ENCODE measurements around the gene ZNF177. TPM values are rescaled to one million over a fixed set of nuclear protein-coding genes. Genes with fewer than 3 reads are reported as not detected.

ZNF177 gene
- total and polyA plus RNA-seq, 2 donors (not counting 3 experiments of a cell fraction or from before 2014, with no cell fraction given), result 0.42 to 0.86 TPM

DNA sequence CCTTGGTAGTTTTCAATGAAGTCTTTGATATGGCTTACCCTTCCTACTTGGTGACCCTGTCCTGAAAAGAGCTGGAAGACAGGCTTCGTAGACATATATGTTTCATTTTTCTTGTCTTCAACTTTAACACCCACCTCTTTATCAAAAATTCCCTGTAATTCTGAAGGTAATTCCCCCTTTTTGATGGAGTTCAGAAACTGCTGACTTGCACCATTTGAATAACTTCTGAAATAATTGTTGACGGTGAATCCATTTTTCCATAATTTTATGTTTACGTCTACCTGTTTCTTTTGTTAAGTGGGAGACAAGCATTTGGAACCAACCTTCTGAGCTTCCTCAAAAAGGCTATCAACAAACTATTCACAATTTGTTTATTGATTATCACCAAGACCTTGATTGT is 14.6 kb upstream of the ZNF177 start:
- Histone ChIP-seq H3K9me1 (replicated peaks; ENCODE audit: control insufficient read depth, extremely low read depth, insufficient read depth, low read length) (no peaks in the 10 kb centered on the region), H3K79me2 (ENCODE audit: control insufficient read depth, insufficient read depth, low read length) (no peaks in the 10 kb centered on the region), H3K9ac (replicated peaks; ENCODE audit: extremely low read depth, insufficient read depth, low read length) (no peak overlapping the region), H3K4me3 (replicated peaks in 1 of 3; ENCODE audit: insufficient read depth in 1 of 3, low read depth in 1 of 3, low read length in 3 of 3) (no peak overlapping the region), H3K27ac (ENCODE audit: insufficient read depth, low read depth, low read length) (no peak overlapping the region), H3K4me1 (ENCODE audit: control insufficient read depth, extremely low read depth, insufficient read depth, low read length) (no peaks in the 10 kb centered on the region), H3K27me3 (ENCODE audit: control insufficient read depth in 2 of 2, insufficient read depth in 2 of 2, low read length in 2 of 2) (no peaks in the 10 kb centered on the region), H2AFZ (ENCODE audit: low read depth, low read length) (no peak overlapping the region), H3K9me3 (replicated peaks; ENCODE audit: control insufficient read depth, insufficient read depth, low read length) (peaks cover 14% of the 10 kb centered on the region), H3K4me2 (ENCODE audit: insufficient read depth, low read length) (no peak overlapping the region), H3K36me3 (ENCODE audit: control insufficient read depth in 2 of 2, extremely low read depth in 1 of 2, insufficient read depth in 2 of 2, low read length in 2 of 2) (no peaks in the 10 kb centered on the region), H4K20me1 (replicated peaks; ENCODE audit: control insufficient read depth, extremely low read depth, insufficient read depth, low read length) (no peaks in the 10 kb centered on the region)
- FAIRE-seq, result no peak
- ChIA-PET CTCF (no interaction called here), POLR2A (no interaction called here)
- DNase-seq (ENCODE audit: low read depth, low spot score), result no peak
- no peak for TF ChIP-seq EZH2 (IDR thresholded peaks at IDR 0.05; ENCODE audit: borderline replicate concordance, low read depth, low read length, severe bottlenecking)
- TF ChIP-seq, protein P1, sequence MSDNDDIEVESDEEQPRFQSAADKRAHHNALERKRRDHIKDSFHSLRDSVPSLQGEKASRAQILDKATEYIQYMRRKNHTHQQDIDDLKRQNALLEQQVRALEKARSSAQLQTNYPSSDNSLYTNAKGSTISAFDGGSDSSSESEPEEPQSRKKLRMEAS (IDR thresholded peaks at IDR 0.05; ENCODE audit: insufficient read depth, insufficient read length), result no peak
- TF ChIP-seq MYC (IDR thresholded peaks at IDR 0.05; ENCODE audit: low read depth, low read length), result no peak
- no peak for TF ChIP-seq POLR2A (IDR thresholded peaks at IDR 0.05; ENCODE audit: low read depth, low read length)
- TF ChIP-seq, protein P2, sequence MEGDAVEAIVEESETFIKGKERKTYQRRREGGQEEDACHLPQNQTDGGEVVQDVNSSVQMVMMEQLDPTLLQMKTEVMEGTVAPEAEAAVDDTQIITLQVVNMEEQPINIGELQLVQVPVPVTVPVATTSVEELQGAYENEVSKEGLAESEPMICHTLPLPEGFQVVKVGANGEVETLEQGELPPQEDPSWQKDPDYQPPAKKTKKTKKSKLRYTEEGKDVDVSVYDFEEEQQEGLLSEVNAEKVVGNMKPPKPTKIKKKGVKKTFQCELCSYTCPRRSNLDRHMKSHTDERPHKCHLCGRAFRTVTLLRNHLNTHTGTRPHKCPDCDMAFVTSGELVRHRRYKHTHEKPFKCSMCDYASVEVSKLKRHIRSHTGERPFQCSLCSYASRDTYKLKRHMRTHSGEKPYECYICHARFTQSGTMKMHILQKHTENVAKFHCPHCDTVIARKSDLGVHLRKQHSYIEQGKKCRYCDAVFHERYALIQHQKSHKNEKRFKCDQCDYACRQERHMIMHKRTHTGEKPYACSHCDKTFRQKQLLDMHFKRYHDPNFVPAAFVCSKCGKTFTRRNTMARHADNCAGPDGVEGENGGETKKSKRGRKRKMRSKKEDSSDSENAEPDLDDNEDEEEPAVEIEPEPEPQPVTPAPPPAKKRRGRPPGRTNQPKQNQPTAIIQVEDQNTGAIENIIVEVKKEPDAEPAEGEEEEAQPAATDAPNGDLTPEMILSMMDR (IDR thresholded peaks at IDR 0.05; ENCODE audit: extremely low read depth in 1 of 2, insufficient read depth in 1 of 2, low read depth in 1 of 2, low read length in 2 of 2), result no peak
- TF ChIP-seq JUN (IDR thresholded peaks at IDR 0.05; ENCODE audit: borderline replicate concordance, insufficient read depth, insufficient read length, low read depth), result no peak
- no peak for TF ChIP-seq GATA2 (IDR thresholded peaks at IDR 0.05; ENCODE audit: insufficient read depth, insufficient read length, low read depth, low read length)
- no peak for TF ChIP-seq POLR2AphosphoS5 (IDR thresholded peaks at IDR 0.05; ENCODE audit: insufficient read depth, low read depth, low read length)
- no peak for TF ChIP-seq FOS (IDR thresholded peaks at IDR 0.05; ENCODE audit: borderline replicate concordance, insufficient read depth, low read length)
- intact Hi-C loops (cut with micrococcal nuclease), result loop anchor here (10.0 kb wide), 1 partner anchor 177 kb away; no protein-coding TSS in a partner anchor
- dilution Hi-C loops (cut with MboI; ENCODE audit: extremely low pct_ligation_motif_present, low sequenced_read_pairs), result no loop called here
- no TSS peak for BruUV-seq (replicated peaks)

Data from endothelial cell of umbilical vein (primary cell).